ENCODE measurements around the gene OSBPL10.

DNA sequence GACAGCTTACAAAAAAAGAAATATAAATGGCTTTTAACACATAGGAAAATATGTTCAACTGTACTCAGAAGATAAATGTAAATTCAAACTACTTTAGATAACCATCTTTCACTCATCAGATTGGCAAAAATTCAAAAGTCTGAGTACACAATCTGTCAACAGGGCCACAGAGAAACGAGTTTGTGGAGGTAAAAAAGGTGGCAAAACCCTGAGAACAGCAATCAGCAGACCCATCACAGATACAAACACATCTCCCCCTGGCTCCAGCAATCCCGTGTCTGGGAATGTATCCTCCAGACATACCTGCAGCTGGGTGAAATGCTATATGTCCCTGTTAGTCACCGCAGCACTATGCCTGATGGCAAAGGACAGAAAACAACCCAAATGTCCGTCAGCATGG lies 149.5 kb downstream of the OSBPL10 start:
- TF ChIP-seq CTCF (IDR thresholded peaks at IDR 0.05) (no peak), POLR2A (IDR thresholded peaks at IDR 0.05) (no peak), EP300 (IDR thresholded peaks at IDR 0.05) (no peak)
